Common myeloid progenitor, CD34-positive (primary cell): Measurements from ENCODE around the gene UROS.

Experiments
- CTCF ChIA-PET: fragments of 350-600 bp; sonication (Branson Sonifier 250); formaldehyde crosslinking; loops from one replicate; lab custom pipeline; 2021; ENCODE audit warnings: antibody characterized with exemption; lab: Charles Lee
- POLR2A ChIA-PET: fragments of 350-600 bp; sonication (Branson Sonifier 250); formaldehyde crosslinking; loops from one replicate; lab custom pipeline; 2021; ENCODE audit warnings: antibody characterized with exemption; lab: Charles Lee
- DNase-seq, 3 donors: peaks; one replicate each; pipeline versions ENCODE4 v3.0.0 to v3.0.0-alpha.2; 2013
- H3K27ac ChIP-seq, 2 experiments: 1 replicate in 1 of 2; 2 replicates in 1 of 2; pipeline ENCODE4 v1.7.0; 2013; ENCODE audit warnings: inconsistent platforms in 2 of 2, low read length in 2 of 2, mild to moderate bottlenecking in 2 of 2, low read depth in 1 of 2, moderate library complexity in 1 of 2; ENCODE audit not compliant: severe bottlenecking in 2 of 2, insufficient read depth in 1 of 2, poor library complexity in 1 of 2
- H3K27me3 ChIP-seq, 5 experiments: replicated peaks in 2 of 5; 1 replicate in 3 of 5; 2 replicates in 2 of 5; pipeline versions ENCODE4 v1.6.1 to v1.7.0; 2013; ENCODE audit warnings: low read length in 4 of 5, mild to moderate bottlenecking in 2 of 5, moderate library complexity in 2 of 5, inconsistent platforms in 1 of 5; ENCODE audit not compliant: insufficient read depth in 5 of 5, control insufficient read depth in 4 of 5
- H3K36me3 ChIP-seq, 4 experiments: 1 replicate in 2 of 4; 2 replicates in 2 of 4; pipeline versions ENCODE4 v1.6.1 to v1.7.0; 2013; ENCODE audit warnings: low read length in 3 of 4, control low read depth in 1 of 4, mild to moderate bottlenecking in 1 of 4; ENCODE audit not compliant: control insufficient read depth in 4 of 4, insufficient read depth in 4 of 4
- H3K4me1 ChIP-seq, 4 experiments: 1 replicate in 3 of 4; 2 replicates in 1 of 4; pipeline versions ENCODE4 v1.6.1 to v1.7.1; 2013; ENCODE audit warnings: low read length in 3 of 4, mild to moderate bottlenecking in 3 of 4, control low read depth in 1 of 4, inconsistent platforms in 1 of 4, moderate library complexity in 1 of 4; ENCODE audit not compliant: control insufficient read depth in 4 of 4, insufficient read depth in 4 of 4; ENCODE audit errors: control extremely low read depth in 1 of 4
- H3K4me3 ChIP-seq, 7 experiments: 1 replicate in 4 of 7; 2 replicates in 3 of 7; pipeline versions ENCODE4 v1.5.1 to v1.7.0; 2013; ENCODE audit warnings: mild to moderate bottlenecking in 7 of 7, low read length in 6 of 7, moderate library complexity in 6 of 7, inconsistent platforms in 2 of 7, low read depth in 2 of 7, control low read depth in 1 of 7; ENCODE audit not compliant: insufficient read depth in 4 of 7, control insufficient read depth in 1 of 7; ENCODE audit errors: extremely low read depth in 1 of 7
- H3K9me3 ChIP-seq, 5 experiments: 1 replicate in 4 of 5; 2 replicates in 1 of 5; pipeline versions ENCODE4 v1.6.1 to v1.7.1; 2013; ENCODE audit warnings: low read length in 4 of 5, mild to moderate bottlenecking in 2 of 5, inconsistent platforms in 1 of 5, low read depth in 1 of 5, moderate library complexity in 1 of 5; ENCODE audit not compliant: control insufficient read depth in 4 of 5, insufficient read depth in 2 of 5; ENCODE audit errors: control extremely low read depth in 1 of 5
- WGBS: methylation state at CpG from one replicate; pipeline ENCODE4 v1.1.5; 2013; ENCODE audit not compliant: insufficient coverage; 5-methylcytosine and 5-hydroxymethylcytosine counted together

The UROS gene

DNA sequence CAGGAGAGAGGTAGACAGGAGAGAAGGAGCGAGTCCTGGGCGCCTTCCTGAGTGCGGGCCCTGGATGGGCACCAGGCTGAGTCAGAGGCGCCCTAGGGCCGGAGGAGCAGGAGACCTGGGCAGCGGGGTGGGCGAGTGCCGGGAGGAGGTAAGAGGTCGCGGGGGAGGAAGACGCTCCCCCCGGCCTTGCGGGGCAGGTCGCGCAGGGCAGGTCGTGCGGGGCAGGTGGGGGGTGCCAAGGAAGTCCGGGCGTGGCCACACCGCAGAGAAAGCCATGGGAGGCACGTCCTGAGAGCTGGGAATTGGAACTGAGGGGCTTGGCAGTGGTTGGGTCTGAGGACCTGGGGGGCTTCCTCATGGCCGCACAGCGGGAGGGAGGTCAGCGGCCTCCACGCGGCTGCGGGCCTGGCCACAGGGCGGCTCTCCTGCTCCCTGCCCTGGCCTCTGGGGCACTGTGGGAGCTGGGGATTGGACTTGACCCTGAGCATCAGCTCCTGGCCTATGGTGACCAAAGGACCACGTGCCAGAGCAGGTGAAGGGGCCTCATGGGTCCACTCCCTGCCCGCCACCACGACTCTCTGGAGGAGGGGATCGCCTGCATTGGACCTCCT is 48.4 kb downstream of the UROS start:
- 90% methylated on average over 24 of the region's 32 CpGs for WGBS
- Histone ChIP-seq H3K9me3 (peaks cover 0 to 1% (median 0%) of the 10 kb centered on the region in 5 experiments), H3K27ac (no peak overlapping the region), H3K4me1 (no peaks in the 10 kb centered on the region), H3K4me3 (no peak overlapping the region), H3K36me3 (no peaks in the 10 kb centered on the region), H3K27me3 (peaks cover 0 to 29% (median 0%) of the 10 kb centered on the region in 5 experiments)
- no peak for DNase-seq
- ChIA-PET POLR2A (no interaction called here), CTCF (no interaction called here)

DNA sequence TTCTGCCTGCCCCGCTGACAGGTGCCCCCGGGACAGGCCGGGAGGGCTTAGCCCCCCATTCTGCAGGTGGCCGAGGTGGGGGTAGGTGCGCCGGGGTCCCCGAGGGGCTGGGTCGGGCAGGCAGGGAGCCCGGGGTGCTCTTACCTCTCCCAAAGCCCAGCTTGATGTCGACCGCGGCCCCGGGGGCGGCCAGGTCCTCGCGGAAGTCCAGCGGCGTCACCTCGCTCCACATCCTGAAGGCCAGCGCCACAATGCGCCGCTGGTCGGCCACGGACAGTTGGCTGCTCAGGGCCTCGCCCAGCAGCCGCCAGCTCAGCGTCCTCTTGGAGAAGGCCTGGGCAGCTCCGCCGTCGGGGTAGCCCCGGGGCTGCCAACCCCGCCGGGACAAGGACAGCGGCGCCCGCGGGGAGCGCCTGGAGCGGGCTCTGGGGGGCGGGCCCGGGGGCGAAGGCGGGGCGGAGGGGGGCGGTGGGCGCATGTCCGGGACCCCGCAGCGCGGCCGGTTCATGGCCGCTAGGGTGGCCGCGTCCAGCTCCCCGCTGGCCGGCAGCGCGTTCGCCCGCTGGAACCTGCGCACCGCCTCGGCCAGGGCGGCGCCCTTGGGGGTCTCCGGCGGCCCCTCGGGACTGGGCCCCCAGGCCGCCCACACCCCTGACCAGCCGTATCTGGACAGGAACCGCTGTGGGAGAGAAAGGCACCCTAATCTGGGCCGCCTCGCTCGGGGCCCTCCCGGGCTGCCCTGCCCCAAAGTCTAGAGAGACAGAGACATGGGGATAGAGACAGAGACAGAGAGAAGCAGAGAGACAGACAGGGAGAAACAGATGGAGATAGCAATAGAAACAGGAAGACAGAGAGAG is 49.1 kb downstream of the UROS start:
- Histone ChIP-seq H3K27ac (no peak overlapping the region), H3K36me3 (peaks cover 0 to 6% (median 0%) of the 10 kb centered on the region in 4 experiments), H3K9me3 (no peaks in the 10 kb centered on the region), H3K4me3 (no peak overlapping the region), H3K4me1 (no peaks in the 10 kb centered on the region), H3K27me3 (peaks cover 0 to 29% (median 0%) of the 10 kb centered on the region in 5 experiments)
- ChIA-PET POLR2A (no interaction called here), CTCF (no interaction called here)
- DNase-seq = no peak
- WGBS = 56% methylated on average over 59 of the region's 75 CpGs

DNA sequence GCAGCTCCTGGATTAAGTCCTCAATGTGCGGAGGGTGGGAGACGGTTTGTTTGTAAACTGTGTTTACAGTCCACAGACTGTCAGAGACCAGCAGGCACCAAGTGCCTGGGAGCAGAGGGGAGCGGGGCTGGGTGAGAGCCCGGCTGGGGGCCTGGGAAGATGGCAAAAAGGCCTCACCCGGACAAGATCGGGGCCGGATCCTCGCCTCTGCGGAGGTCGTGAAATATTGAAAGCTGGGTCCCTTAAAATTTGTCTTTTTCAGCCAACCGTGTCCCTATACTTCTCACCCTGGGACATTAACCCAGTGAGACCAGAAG is 50.2 kb downstream of the UROS start:
- CTCF ChIA-PET = interaction anchor here (1.3 kb wide), 1 partner anchor 13 kb away, joined by 4 read pairs; no protein-coding TSS in a partner anchor
- H3K4me3 ChIP-seq = no peak overlapping the region
- WGBS = 99% methylated on average over 11 of the region's 11 CpGs
- peaks cover 0 to 29% (median 0%) of the 10 kb centered on the region in 5 experiments for H3K27me3 ChIP-seq
- peaks cover 0 to 6% (median under 1%) of the 10 kb centered on the region in 4 experiments for H3K36me3 ChIP-seq
- POLR2A ChIA-PET = no interaction called here
- no peaks in the 10 kb centered on the region for H3K4me1 ChIP-seq
- H3K9me3 ChIP-seq = no peaks in the 10 kb centered on the region
- H3K27ac ChIP-seq = no peak overlapping the region
- no peak for DNase-seq

DNA sequence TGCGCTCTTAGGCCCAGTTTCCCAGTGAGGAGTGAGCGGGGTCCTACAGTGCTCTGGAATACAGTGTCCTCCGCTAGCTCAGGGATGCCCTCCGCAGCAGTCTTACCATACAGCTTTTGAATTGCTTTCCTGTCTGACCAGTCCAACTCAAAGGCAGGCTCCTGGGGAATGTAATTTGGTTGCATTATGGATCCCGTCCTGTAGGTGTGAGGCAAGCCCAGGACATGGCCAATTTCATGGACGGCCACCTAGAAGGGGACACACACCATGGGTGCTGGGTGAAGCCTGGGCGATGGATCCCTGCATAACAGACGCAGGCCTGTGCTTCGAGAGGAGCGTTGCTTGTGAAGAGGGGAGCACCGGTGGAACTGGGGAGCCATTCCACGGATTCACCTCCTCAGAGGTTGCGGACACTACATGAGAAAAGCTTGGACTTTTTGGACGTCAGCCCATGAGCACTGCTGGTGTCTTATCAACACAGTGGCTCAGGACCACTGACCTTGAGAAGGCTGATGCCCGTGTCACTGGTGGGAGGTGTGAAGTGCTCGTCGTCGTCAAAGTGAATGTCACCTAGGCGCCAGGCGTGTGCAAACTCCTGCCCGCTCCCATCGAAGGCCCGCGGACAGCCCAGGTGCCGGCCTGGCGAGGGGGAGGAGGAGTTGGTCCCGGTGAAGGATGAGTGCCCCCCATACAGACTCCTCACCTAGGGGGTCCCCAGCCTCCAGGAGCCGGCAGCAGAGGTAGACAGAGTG is 50.8 kb downstream of the UROS start:
- ChIA-PET CTCF (interaction anchor here (1.3 kb wide), 1 partner anchor 13 kb away, joined by 4 read pairs; no protein-coding TSS in a partner anchor), POLR2A (no interaction called here)
- 95% methylated on average over 25 of the region's 28 CpGs for WGBS
- DNase-seq = no peak
- Histone ChIP-seq H3K9me3 (no peaks in the 10 kb centered on the region), H3K27ac (no peak overlapping the region), H3K27me3 (peaks cover 0 to 29% (median 0%) of the 10 kb centered on the region in 5 experiments), H3K4me3 (no peak overlapping the region), H3K36me3 (peaks cover 0 to 6% (median 2%) of the 10 kb centered on the region in 4 experiments), H3K4me1 (no peaks in the 10 kb centered on the region)

DNA sequence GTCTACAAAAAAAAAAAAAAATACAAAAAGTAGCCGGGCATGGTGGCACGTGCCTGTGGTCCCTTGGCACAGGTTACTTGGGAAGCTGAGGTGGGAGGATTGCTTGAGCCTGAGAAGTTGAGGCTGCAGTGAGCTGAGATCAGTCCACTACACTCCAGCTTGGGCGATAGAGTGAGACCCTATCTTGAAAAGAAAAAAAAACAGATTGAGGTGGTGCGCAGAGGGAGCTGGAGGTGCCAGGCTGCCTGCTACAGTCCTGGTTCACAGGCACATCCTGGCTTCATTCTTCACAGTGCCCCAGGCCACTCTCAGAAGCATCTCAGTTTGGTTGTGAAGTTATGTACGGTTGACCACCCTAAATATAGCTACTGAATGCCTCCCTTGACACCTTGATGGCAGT is 52.2 kb downstream of the UROS start:
- H3K27me3 ChIP-seq = peaks cover 0 to 29% (median 0%) of the 10 kb centered on the region in 5 experiments
- no peaks in the 10 kb centered on the region for H3K9me3 ChIP-seq
- no peak for DNase-seq
- ChIA-PET POLR2A (no interaction called here), CTCF (interaction anchor here (1.1 kb wide), 1 partner anchor 25 kb away, joined by 3 read pairs; no protein-coding TSS in a partner anchor)
- H3K36me3 ChIP-seq = peaks cover 3 to 12% (median 3%) of the 10 kb centered on the region in 4 experiments
- WGBS = 100% methylated on average over 2 of the region's 5 CpGs
- no peak overlapping the region for H3K4me3 ChIP-seq
- H3K4me1 ChIP-seq = no peaks in the 10 kb centered on the region
- H3K27ac ChIP-seq = no peak overlapping the region

DNA sequence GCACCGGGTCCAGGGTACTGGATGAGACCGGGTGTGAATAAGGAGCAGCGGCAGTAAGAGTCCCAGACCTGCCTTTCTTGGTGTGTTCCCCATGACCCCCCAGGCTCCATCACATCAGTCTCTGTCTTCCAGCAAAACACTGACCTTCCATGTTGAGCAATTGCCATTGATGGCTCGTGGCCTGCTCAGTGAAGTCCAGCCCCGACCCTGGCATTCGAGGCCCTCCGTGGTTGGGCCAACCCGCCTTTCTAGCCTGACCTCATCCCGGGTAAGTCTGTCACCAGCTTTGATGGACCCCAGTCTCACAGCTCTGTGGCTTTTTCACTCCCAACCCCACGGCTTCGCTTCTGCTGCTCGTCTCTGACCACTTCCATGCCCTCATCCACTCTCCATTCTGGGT is 53.9 kb downstream of the UROS start:
- Histone ChIP-seq H3K9me3 (no peaks in the 10 kb centered on the region), H3K36me3 (peaks cover 4 to 29% (median 13%) of the 10 kb centered on the region in 4 experiments), H3K27ac (no peak overlapping the region), H3K4me1 (no peaks in the 10 kb centered on the region), H3K27me3 (peaks cover 0 to 13% (median 0%) of the 10 kb centered on the region in 5 experiments), H3K4me3 (no peak overlapping the region)
- ChIA-PET CTCF (no interaction called here), POLR2A (no interaction called here)
- WGBS = 97% methylated on average over 12 of the region's 12 CpGs
- DNase-seq = no peak
